Right lobe of liver (tissue), 6 donors: ENCODE measurements around the gene NFE2L3. TPM values are rescaled to one million over a fixed set of nuclear protein-coding genes. Genes with fewer than 3 reads are reported as not detected.
"Not testable (repeated sequence)": the region's sequence is repeated elsewhere in the genome, so short reads cannot be mapped to it uniquely, and the experiment has no call there.

ENCODE experiments used
- ATAC-seq, 4 donors: fragments of 200-7000 bp; cut with Tn5 transposase; one replicate each; pipeline ENCODE4 v1.9.1; 2020; ENCODE audit warnings: mild to moderate bottlenecking in 4 of 4, moderate library complexity in 4 of 4
- DNase-seq, 3 donors: peaks; one replicate each; pipeline ENCODE4 v3.0.0-alpha.2; 2020
- H3K27ac ChIP-seq, 3 donors: fragments of 200-600 bp; one replicate each; pipeline ENCODE4 v1.8.0; 2022
- H3K27me3 ChIP-seq, 2 donors: fragments of 200-600 bp; one replicate each; pipeline ENCODE4 v1.8.0; 2022
- H3K36me3 ChIP-seq, 4 donors: fragments of 200-600 bp; sonication (generic) in 1 of 4; one replicate each; pipeline versions ENCODE4 v1.5.1 to v1.8.0; 2017 to 2022; ENCODE audit warnings: control low read depth in 1 of 4
- H3K4me1 ChIP-seq, 4 donors: fragments of 200-600 bp; sonication (generic) in 1 of 4; one replicate each; pipeline versions ENCODE4 v1.5.1 to v1.8.0; 2017 to 2022; ENCODE audit warnings: control low read depth in 1 of 4
- H3K4me3 ChIP-seq, 3 donors: fragments of 200-600 bp; one replicate each; pipeline ENCODE4 v1.8.0; 2022
- H3K9me3 ChIP-seq, 4 donors: fragments of 200-600 bp; sonication (generic) in 1 of 4; one replicate each; pipeline versions ENCODE4 v1.5.1 to v1.8.0; 2017 to 2022; ENCODE audit warnings: control low read depth in 1 of 4
- CTCF ChIP-seq, 4 donors: fragments of 200-600 bp in 3 of 4; fragments of 450-650 bp in 1 of 4; IDR thresholded peaks; one replicate each; pipeline versions ENCODE4 v1.5.1 to v1.8.0; 2016 to 2022; ENCODE audit warnings: antibody characterized with exemption in 4 of 4, mild to moderate bottlenecking in 2 of 4
- POLR2A ChIP-seq: fragments of 450-650 bp; IDR thresholded peaks from one replicate; pipeline ENCODE4 v1.6.1; 2017; ENCODE audit warnings: antibody characterized with exemption, mild to moderate bottlenecking
- WGBS: methylation state at CpG from one replicate; pipeline ENCODE4 v1.1.6; 2018; ENCODE audit warnings: low coverage, low lambda C conversion rate; ENCODE audit not compliant: insufficient coverage; ENCODE audit errors: missing lambda C conversion rate; 5-methylcytosine and 5-hydroxymethylcytosine counted together
- intact Hi-C, 2 donors: fragments of 100-400 bp; cut with DNase I; formaldehyde crosslinking; loops; one replicate each; pipeline versions ENCODE4 v1.11.2 to v1.14.1; 2022
- total RNA-seq, 6 experiments: library from RNA; depleted of rRNA in 2 of 6; stranded (reverse); fragments of >200 nt in 2 of 6; fragmentation: NEBNext Ultra II Directional in 3 of 6; extraction: Animal tissue kit (Norgen Biotek cat#: 25700) in 3 of 6; gene quantifications; one replicate each; pipeline versions ENCODE4 v1.1.0 to v1.2.4, GENCODE V29; 2016 to 2023
- donor health status: DM: no; HTN: yes; CAD: no.
- donor health status: DM: no; HTN: no; CAD: no.
- donor health status: DM: no; HTN: no; CAD: no.
- donor health status: DM: no; HTN: yes; CAD: no.
- donor health status: DM: no; HTN: yes; CAD: no.

NFE2L3 gene
- total RNA-seq, 6 experiments from 2014 or later, result 0.13 to 2.0 (median 0.54) TPM

- DNase-seq (no peak), ATAC-seq (no peak)
- Histone ChIP-seq H3K36me3 (no peaks in the 10 kb centered on the region), H3K4me1 (no peaks in the 10 kb centered on the region), H3K9me3 (no peaks in the 10 kb centered on the region), H3K27ac (no peak overlapping the region), H3K27me3 (no peaks in the 10 kb centered on the region), H3K4me3 (no peak overlapping the region)
- no peak for TF ChIP-seq POLR2A
- no peak for TF ChIP-seq CTCF (IDR thresholded peaks at IDR 0.05)
- intact Hi-C loops, result no loop called here
- 36% methylated on average over 1 of the region's 4 CpGs for WGBS
Measured at GRCh38 chr7:26122745-26123144, 29.3 kb upstream of the NFE2L3 start.

GRCh38 chr7:26124775-26125174, 27.2 kb upstream of the NFE2L3 start:
- 62% methylated on average over 4 of the region's 4 CpGs for WGBS
- ATAC-seq, H3K4me3 ChIP-seq, DNase-seq, H3K27ac ChIP-seq, H3K4me1 ChIP-seq, H3K27me3 ChIP-seq, intact Hi-C loops, H3K36me3 ChIP-seq, H3K9me3 ChIP-seq: not testable (repeated sequence)

- intact Hi-C loops, result no loop called here
- Histone ChIP-seq H3K27me3 (no peaks in the 10 kb centered on the region), H3K4me1 (no peaks in the 10 kb centered on the region), H3K9me3 (no peaks in the 10 kb centered on the region), H3K4me3 (no peak overlapping the region), H3K27ac (no peak overlapping the region), H3K36me3 (no peaks in the 10 kb centered on the region)
- no peak for DNase-seq
- TF ChIP-seq POLR2A, result no peak
- TF ChIP-seq CTCF (IDR thresholded peaks at IDR 0.05), result no peak
- no peak for ATAC-seq
- WGBS, result 53% methylated on average over 4 of the region's 6 CpGs
Measured at GRCh38 chr7:26127411-26127810, 24.6 kb upstream of the NFE2L3 start.

- Histone ChIP-seq H3K4me1 (no peaks in the 10 kb centered on the region), H3K27ac (no peak overlapping the region), H3K36me3 (no peaks in the 10 kb centered on the region), H3K27me3 (no peaks in the 10 kb centered on the region), H3K4me3 (no peak overlapping the region), H3K9me3 (no peaks in the 10 kb centered on the region)
- TF ChIP-seq POLR2A (no peak), CTCF (IDR thresholded peaks at IDR 0.05) (no peak)
- 77% methylated on average over 8 of the region's 12 CpGs for WGBS
- intact Hi-C loops, result no loop called here
- DNase-seq, result no peak
- no peak for ATAC-seq
Measured at GRCh38 chr7:26131056-26131589, 20.9 kb upstream of the NFE2L3 start.

GRCh38 chr7:26135076-26135475, 16.9 kb upstream of the NFE2L3 start:
- no peaks in the 10 kb centered on the region for H3K4me1 ChIP-seq
- DNase-seq (no peak), ATAC-seq (no peak)
- no peaks in the 10 kb centered on the region for H3K9me3 ChIP-seq
- H3K36me3 ChIP-seq, result no peaks in the 10 kb centered on the region
- no peak overlapping the region for H3K27ac ChIP-seq
- intact Hi-C loops, result no loop called here
- TF ChIP-seq CTCF (IDR thresholded peaks at IDR 0.05) (no peak), POLR2A (no peak)
- no peak overlapping the region for H3K4me3 ChIP-seq
- H3K27me3 ChIP-seq, result no peaks in the 10 kb centered on the region
